GM20000 (cell line): ENCODE results near the gene MAGI3.
"Not testable (repeated sequence)": the region's sequence is repeated elsewhere in the genome, so short reads cannot be mapped to it uniquely, and the experiment has no call there.

Experiments
- DNase-seq: peaks from one replicate; pipeline ENCODE4 v3.0.0; 2012; ENCODE audit warnings: low spot score
- TF ChIP-seq, protein P1 (sequence below): IDR thresholded peaks from 2 replicates; pipeline ENCODE4 v1.5.1; 2012; ENCODE audit warnings: mild to moderate bottlenecking, control low read depth; ENCODE audit errors: extremely low read depth, missing control alignments

MAGI3 gene

DNA sequence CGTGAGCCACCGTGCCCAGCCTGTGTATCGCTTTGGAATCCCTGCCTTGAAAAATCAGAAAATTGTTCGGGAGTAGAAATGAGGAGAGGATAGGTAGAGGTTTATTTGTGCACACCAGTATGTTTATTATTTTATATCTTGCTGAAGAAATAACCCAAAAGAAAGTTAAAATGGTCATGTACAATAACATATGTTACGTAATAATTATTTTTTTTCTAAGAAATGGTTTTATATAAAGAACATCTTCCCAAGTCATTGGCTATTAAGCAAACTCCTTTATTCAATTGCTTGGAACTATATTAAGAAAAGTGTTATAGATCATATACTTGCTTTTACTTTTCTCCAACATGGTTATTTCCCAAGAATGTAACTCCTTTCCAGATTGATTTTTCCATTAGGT is 197.2 kb downstream of the MAGI3 start:
- no peak for DNase-seq
- TF ChIP-seq, protein P1, sequence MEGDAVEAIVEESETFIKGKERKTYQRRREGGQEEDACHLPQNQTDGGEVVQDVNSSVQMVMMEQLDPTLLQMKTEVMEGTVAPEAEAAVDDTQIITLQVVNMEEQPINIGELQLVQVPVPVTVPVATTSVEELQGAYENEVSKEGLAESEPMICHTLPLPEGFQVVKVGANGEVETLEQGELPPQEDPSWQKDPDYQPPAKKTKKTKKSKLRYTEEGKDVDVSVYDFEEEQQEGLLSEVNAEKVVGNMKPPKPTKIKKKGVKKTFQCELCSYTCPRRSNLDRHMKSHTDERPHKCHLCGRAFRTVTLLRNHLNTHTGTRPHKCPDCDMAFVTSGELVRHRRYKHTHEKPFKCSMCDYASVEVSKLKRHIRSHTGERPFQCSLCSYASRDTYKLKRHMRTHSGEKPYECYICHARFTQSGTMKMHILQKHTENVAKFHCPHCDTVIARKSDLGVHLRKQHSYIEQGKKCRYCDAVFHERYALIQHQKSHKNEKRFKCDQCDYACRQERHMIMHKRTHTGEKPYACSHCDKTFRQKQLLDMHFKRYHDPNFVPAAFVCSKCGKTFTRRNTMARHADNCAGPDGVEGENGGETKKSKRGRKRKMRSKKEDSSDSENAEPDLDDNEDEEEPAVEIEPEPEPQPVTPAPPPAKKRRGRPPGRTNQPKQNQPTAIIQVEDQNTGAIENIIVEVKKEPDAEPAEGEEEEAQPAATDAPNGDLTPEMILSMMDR = no peak

DNA sequence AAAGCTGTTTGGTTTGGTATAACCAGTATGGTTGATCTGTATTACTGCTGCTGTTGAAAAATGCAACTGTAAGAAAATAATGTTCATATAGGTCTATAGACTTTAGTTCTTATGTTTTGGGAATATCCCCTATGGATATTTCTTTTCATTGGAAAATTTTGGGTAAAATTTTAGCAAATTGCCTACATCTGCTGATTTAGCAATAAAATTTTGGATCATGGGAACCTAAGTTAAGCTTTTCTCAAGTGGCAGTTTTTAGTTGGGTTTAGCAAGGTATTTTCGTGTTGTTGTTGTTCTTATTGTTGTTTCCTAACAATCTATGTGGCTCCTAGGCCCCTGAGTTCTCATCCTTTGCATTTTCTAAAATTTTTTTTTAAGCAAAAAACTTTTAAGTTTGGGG is 201.9 kb downstream of the MAGI3 start:
- no peak for DNase-seq
- TF ChIP-seq, protein P1 = no peak

DNA sequence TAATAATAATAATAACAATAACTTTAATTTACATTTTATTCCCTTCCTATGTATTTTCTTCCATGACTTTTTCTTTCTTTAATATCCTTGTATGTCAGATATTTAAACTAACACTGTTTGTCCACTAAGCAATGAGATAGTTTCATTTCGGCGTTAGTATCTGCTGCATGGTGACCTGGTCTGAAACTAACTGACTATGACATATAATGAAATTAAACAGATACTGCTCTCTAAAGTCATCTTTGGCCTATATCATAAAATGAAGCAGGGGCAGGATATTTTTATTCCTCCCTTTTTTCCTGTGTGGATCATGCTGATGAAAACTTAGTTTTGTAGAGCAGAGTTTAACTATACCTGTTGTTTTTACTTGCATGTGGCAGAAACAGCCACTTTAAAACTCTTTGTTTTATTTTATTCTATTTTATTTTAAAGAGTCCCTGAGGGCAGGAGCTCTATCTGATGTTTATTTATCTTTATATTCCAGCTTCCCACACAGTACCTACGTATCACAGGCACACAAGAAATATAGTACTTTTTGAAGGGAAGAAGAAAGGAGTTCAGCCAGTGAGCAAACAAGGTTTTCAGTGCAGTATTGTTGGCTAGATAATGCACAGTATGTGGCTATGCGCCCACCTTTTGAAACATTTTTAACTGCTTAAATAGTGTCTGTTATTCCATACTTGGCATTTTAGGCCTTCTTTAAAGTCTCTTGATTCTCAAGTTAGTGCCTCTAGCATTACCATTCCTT is 203.4 kb downstream of the MAGI3 start:
- TF ChIP-seq, protein P1 = no peak
- no peak for DNase-seq

DNA sequence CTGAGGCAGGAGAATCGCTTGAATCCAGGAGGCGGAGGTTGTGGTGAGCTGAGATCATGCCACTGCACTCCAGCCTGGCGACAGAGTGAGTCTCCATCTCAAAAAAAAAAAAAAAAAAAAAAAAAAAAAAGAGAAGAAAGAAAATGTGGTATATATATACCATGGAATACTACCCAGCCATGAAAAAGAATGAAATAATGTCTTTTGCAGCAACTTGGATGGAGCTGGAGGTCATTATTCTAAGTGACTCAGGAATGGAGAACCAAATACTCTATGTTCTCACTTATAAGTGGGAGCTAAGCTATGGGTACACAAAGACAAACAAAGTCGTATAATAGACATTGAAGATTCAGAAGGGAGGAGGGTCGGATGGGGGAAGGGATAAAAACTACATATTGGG is 214.2 kb downstream of the MAGI3 start:
- not testable (repeated sequence) for DNase-seq

DNA sequence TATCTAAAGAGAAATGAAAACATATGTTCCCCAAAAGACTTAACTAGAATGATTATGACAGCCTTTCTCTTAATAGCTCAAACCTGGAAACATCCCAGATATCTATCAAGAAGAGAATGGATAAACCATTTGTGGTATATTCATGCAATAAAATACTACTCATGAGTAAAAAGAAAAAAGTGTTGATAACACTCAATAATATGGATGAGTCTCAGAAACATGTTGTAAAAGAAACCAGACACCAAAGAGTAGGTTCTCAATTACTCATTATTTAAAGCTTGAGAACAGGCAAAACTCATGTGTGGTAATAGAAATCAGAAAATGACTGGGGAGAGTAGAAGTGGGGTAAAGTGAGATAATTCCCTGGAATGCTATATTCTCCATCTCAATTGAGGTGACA is 214.8 kb downstream of the MAGI3 start:
- TF ChIP-seq, protein P1 = no peak
- no peak for DNase-seq

DNA sequence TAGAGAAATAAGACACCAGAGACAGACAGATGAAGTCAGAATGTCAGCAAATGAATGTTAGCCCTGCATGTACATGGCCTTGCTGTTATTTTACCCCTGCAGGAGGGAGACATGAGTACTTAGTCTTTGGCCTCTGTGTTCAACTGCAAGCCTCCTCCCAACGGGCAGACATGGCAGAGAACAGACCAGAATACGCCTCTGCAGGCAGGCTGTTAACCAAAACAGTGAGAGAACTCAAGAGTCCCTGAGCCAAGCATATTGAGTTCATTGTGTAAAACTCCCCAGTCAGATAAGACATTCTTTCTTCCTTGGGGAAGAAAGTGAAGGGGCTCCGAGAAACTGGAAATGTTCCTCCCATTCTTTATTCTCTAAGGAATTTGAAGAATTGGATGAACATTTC is 218.1 kb downstream of the MAGI3 start:
- no peak for DNase-seq
- TF ChIP-seq, protein P1 = no peak

DNA sequence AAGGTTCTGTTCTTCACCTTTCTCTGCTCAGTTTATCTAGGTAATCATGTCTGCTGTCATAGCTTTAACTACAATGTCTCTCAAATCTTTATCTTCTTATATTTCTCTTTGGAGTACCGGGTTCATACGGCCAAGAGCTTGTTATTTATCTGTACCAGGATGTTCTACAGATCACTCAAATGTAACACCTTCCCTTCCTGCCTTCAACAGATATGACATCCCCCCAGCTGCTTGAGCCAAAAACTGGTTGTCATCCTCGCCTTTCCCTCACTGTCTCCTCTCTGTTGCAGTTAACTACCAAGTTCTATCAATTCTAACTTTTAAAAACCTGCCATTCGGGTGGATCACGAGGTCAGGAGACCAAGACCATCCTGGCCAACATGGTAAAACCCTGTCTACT is 220.1 kb downstream of the MAGI3 start:
- TF ChIP-seq, protein P1 = no peak
- DNase-seq = no peak

DNA sequence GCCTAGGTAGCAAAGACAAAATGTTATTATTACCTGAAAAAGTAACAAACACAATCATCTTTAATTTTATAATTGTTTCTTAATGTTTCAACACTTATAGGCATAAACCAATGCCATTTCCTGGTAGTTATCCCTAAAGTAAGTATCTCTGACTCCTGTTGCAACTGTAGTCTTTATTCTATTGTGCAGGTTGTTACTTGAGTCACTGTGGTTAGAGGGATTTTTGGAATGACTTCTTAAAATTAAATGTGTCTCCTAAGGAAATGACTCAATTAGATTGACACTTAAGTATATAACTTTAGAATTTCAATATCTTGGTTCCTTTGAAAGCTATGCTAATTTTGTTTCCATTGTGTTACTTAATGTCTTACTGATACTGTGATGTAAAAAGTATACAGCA is 225.1 kb downstream of the MAGI3 start:
- no peak for DNase-seq
- TF ChIP-seq, protein P1 = no peak
